ENCODE data around the gene CPA2.
"Not testable (repeated sequence)": the region's sequence is repeated elsewhere in the genome, so short reads cannot be mapped to it uniquely, and the experiment has no call there.

CPA2 gene

DNA sequence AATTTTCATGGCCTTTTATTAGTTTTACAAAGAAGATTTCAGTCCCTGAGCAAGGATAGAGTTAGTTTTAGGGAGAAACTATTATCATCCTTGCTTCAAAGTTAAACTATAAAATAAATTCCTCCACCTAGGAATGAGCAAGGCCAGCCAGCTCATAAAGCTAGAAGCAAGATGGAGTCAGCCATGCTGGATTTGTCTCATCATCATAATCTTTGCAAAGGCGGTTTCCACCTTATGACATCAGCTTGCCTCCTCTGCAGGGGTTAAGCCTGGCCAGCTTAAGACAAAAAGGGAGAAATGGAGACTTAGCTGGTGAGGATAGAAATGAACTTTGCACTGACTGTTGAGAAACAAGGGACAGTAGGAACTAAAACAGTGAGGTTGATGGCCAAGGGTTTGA lies 40.3 kb upstream of the CPA2 start:
- H3K4me3 ChIP-seq (replicated peaks; ENCODE audit: low read depth, low read length) = no peak overlapping the region
- TF ChIP-seq, protein P1, sequence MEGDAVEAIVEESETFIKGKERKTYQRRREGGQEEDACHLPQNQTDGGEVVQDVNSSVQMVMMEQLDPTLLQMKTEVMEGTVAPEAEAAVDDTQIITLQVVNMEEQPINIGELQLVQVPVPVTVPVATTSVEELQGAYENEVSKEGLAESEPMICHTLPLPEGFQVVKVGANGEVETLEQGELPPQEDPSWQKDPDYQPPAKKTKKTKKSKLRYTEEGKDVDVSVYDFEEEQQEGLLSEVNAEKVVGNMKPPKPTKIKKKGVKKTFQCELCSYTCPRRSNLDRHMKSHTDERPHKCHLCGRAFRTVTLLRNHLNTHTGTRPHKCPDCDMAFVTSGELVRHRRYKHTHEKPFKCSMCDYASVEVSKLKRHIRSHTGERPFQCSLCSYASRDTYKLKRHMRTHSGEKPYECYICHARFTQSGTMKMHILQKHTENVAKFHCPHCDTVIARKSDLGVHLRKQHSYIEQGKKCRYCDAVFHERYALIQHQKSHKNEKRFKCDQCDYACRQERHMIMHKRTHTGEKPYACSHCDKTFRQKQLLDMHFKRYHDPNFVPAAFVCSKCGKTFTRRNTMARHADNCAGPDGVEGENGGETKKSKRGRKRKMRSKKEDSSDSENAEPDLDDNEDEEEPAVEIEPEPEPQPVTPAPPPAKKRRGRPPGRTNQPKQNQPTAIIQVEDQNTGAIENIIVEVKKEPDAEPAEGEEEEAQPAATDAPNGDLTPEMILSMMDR (IDR thresholded peaks at IDR 0.05; ENCODE audit: low read length, missing control alignments) = no peak

GRCh38 chr7:130227883-130228575 lies 38.6 kb upstream of the CPA2 start:
- TF ChIP-seq, protein P1 (IDR thresholded peaks at IDR 0.05; ENCODE audit: low read length, missing control alignments) = no peak
- no peak for DNase-seq (ENCODE audit: low read depth)
- no peak overlapping the region for H3K4me3 ChIP-seq (replicated peaks; ENCODE audit: low read depth, low read length)

More for the DNA sequence above, 40.3 kb upstream of the CPA2 start:
- no peak for DNase-seq (ENCODE audit: low read depth)

GRCh38 chr7:130228840-130229502 lies 37.7 kb upstream of the CPA2 start:
- H3K4me3 ChIP-seq (replicated peaks; ENCODE audit: low read depth, low read length) = no peak overlapping the region
- DNase-seq (ENCODE audit: low read depth) = no peak
- TF ChIP-seq, protein P1 (IDR thresholded peaks at IDR 0.05; ENCODE audit: low read length, missing control alignments) = no peak

DNA sequence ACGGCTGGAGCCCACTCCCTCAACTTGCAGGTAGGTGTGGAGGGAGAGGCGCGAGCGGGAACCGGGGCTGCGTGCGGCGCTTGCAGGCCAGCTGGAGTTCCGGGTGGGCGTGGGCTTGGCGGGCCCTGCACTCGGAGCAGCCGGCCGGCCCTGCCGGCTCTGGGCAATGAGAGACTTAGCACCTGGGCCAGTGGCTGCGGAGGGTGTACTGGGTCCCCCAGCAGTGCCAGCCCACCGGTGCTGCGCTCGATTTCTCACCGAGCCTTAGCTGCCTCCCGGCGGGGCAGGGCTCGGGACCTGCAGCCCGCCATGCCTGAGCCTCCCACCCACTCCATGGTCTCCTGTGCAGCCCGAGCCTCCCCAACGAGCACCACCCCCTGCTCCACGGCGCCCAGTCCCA lies 36.7 kb upstream of the CPA2 start:
- DNase-seq (ENCODE audit: low read depth); H3K4me3 ChIP-seq (replicated peaks; ENCODE audit: low read depth, low read length): not testable (repeated sequence)

- no peak for DNase-seq (ENCODE audit: low read depth)
- H3K4me3 ChIP-seq (replicated peaks; ENCODE audit: low read depth, low read length) = no peak overlapping the region
- TF ChIP-seq, protein P1 (IDR thresholded peaks at IDR 0.05; ENCODE audit: low read length, missing control alignments) = no peak
Observed at GRCh38 chr7:130231792-130232191, 34.9 kb upstream of the CPA2 start.

DNA sequence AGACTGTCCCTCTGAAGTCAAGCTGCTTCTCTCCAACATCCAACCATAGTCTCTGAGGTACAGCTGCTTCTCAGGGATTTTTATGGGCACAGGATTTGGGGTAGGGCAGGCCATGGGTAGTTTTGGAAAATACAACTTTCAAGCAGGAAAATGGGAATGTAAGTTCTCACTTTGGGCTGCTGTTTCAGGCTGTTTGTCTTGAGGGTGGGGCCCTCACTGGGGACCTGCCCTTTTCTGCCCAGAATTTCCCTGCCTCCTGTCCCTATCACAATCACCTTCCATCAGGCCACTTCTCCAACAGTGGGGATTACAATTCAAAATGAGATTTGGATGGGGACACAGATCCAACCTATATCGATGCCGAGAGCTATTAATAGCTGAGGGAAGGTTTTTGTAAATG lies 34.5 kb upstream of the CPA2 start:
- DNase-seq (ENCODE audit: low read depth) = no peak
- TF ChIP-seq, protein P1 (IDR thresholded peaks at IDR 0.05; ENCODE audit: low read length, missing control alignments) = no peak
- H3K4me3 ChIP-seq (replicated peaks; ENCODE audit: low read depth, low read length) = no peak overlapping the region

DNA sequence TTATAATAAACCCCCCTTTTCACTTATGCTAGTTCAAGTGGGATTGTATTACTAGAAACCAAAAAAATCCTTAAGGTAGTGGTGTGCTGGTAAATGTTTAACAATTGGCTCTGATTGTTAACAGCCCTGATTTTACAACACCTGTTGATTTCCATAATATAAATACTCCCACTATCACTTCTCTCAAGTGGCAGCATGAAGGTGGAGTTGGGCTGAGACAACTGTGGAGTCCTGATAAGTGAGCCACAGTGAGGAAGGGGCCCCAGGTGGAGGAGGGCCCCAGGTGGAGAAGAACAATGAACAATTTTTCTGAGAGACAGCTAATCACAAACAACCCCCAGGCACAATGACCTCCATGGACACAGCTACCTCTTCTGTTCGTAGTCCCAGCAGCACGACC lies 32.6 kb upstream of the CPA2 start:
- H3K4me3 ChIP-seq (replicated peaks; ENCODE audit: low read depth, low read length) = no peak overlapping the region
- no peak for DNase-seq (ENCODE audit: low read depth)
- TF ChIP-seq, protein P1 (IDR thresholded peaks at IDR 0.05; ENCODE audit: low read length, missing control alignments) = no peak

DNA sequence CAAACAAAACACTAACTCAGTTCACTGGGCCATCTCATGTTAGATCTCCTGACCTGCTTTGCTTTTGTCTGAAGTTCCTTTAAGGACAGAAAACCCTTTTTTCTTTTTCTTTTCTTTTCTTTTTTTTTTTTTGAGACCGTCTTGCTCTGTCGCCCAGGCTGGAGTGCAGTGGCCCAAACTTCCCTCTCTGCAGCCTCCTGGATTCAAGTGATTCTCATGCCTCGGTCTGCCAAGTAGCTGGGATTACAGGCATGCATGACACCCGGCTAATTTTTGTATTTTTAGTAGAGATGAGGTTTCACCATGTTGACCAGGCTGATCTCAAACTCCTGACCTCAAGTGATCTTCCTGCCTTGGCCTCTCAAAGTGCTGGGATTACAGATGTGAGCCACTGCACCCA lies 30.3 kb upstream of the CPA2 start:
- H3K4me3 ChIP-seq (replicated peaks; ENCODE audit: low read depth, low read length); DNase-seq (ENCODE audit: low read depth): not testable (repeated sequence)

Measured in fibroblast of pulmonary artery (primary cell).